GM19238 (cell line): ENCODE measurements around the gene SMIM28.

Experiments used
- DNase-seq: peaks from one replicate; pipeline ENCODE4 v3.0.0; 2011; ENCODE audit warnings: low spot score; ENCODE audit not compliant: insufficient read length

SMIM28 gene

DNA sequence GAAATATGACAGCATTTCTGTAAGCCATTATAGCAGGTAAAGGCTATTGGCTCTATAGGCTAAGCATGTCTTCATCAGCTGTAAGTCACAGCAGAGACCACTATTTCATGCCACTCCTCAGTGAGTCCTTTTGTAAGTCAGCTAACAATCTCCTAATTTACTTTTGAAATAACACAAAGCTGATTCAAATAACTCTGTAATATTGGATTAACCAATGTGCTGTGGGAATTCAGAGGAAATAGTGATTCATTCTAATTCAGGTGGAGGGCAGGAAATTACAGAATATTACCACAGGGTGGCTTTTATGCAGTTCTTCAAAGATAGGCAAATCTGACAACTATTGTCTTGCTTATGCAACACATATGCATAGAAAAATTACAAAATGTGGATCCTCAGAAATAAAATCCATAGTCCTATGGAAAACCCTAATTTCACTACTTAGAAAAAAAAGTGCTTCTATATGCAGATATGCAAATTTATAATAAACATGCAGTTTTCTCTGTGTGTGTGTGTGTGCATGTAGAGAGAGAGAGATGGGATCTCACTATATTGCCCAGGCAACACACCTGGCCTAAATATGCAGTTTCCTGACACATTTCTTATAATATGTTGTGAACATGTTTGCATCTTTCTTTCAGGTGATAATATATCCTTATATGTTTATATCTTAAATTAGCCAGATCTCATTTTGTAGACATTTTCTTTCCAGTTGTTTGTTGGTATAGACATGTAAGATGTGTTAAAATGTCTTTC, 4.8 kb upstream of the SMIM28 start:
- DNase-seq: no peak

DNA sequence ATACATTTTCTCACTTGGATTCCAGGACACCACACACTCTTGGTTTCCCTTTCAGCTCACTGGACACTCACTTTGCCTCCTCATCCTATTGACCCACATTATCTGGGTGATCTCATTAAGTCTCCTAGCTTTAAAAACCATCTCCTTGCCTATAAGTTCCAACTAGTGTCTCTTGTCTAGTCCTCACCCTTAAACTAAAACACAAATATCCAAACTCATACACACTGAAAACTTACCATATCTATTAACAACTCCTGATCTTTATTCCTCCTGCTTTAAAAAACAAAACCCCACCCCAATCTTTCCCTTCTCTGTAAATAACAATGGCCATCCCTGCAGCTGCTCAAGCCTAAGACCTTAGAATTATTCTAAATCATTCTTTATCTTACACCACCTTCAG, 3.5 kb upstream of the SMIM28 start:
- no peak for DNase-seq

- no peak for DNase-seq
These were observed 2.9 kb upstream of the SMIM28 start for GRCh38 chr6:138374815-138375214.

DNA sequence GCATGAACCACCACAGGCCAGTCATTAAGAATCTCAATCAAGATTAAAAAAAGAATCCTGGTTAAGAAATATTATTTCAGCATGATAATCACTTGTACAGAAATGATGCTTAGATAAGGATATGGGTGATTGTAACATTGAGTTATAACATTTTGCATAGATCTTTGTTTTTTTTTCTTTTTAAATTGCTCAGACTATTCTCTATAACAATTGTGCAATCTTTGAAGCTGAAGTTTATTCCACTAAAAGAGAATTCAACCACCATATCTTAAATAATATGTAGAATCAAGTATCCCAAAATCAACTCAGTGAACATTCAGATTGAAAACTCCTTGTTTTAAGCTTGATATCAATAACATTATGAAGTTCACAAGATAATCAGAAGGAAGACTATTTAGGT, 663 bp upstream of the SMIM28 start:
- no peak for DNase-seq

GRCh38 chr6:138378463-138378862, 758 bp downstream of the SMIM28 start:
- DNase-seq: no peak

DNA sequence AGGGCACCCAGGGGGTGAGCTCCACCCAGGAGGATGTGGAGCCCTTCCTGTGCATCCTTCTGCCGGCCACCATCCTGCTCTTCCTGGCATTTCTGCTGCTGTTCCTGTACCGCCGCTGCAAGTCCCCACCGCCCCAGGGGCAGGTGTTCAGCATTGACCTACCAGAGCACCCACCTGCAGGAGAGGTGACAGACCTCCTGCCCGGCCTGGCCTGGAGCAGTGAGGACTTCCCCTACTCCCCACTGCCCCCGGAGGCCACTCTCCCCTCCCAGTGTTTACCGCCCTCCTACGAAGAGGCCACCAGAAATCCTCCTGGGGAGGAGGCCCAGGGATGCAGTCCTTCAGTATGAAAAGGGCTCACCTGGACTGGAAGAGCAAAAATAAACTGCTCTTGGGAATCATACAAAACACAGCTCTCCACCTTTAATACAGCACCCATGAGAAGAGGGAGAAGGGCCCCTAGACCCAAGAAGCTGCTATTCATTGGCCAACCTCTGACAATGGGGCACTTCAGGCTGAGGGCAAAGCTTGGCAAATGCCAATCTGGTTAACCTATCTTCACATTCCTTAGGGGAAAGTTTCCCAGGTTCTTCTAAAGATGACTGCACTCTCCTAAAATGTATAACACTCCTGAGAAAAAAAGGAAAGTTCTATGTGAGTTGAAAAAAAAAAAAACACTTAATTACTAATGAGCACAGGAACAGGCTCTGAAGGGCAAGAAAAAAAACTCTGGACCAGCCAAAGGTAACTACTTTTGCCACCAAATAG, 5.0 kb downstream of the SMIM28 start:
- DNase-seq: no peak

- DNase-seq: no peak
These were observed 6.1 kb downstream of the SMIM28 start for GRCh38 chr6:138383776-138384175.

GRCh38 chr6:138386897-138387296, 9.2 kb downstream of the SMIM28 start:
- DNase-seq: no peak

DNA sequence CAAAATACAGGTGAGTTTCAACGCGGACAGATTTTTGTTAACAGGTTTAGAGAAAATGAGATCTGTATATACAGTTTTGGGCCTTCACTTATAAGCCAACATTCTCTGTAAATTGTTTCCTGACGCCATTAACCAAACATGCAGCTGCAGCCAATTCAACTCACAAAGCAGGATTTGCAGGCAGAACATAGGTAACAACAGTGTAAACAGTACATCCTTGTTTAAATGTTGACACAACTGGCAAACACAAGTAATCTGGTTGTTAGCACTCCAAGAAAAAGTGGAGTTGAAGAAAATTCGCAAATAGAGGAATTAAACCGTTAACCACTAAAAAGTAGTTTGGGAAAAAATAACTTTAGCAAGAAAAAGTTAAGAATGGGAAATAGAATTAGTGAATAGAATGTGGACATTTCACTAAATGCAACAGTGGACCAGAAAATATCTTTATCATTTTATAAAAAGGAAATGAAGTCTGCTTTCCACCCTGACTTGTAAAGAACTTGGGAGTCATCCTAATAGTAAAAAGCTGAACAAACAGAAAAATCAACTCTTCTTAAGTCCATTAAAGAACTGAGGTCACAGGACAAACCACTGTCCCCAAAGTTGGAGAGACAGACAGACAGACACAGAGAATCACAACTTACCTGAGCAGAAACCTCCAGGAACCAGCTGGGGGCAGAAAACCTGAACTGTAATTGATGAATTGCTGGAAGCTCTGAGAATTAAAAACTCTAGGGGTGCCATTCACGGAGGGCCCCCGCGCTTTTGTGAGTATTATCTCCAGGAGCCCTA, 10.1 kb downstream of the SMIM28 start:
- DNase-seq: no peak

GRCh38 chr6:138389551-138389950, 11.8 kb downstream of the SMIM28 start:
- DNase-seq: no peak

DNA sequence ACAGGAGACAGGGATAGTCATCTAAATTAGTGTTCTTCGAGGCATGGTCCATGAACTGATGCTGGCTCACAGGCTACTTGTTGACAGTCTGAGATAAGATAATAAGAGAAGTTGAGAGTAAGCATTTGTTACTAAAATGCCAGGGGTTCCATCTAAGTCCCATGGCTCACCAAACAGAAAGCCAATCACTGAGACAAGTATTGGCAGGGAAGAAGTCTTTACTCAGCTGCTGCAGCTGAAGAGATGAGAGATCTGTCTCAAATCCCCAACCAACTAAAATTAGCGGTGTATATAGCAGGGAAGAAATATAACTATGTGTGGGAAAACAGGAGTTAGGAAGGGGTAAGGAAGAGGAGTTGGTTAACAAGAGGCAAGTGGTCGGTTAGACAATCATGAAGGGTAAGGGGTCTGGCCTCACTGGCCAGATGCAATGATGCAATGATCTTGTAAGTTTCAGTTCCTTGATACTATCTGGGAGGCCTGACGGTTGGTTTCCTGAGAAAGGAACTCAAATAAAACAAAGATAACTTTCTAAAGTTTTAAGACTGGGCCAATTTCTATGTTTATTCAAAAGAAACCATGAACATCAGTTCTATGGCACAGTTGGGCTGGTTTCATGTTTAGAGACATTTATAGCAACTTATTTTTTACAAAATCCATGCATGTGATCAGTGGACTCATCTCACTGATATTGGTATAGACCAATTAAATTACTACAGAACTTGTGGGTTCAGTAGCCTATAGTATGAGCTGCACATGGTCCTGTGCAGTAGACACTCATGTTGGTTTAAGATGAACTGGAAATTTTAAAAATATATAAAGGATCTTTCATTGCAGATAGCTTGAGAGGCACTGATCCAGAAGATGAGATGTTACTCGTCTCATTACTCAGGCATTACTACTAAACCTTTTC, 16.4 kb downstream of the SMIM28 start:
- DNase-seq: no peak

DNA sequence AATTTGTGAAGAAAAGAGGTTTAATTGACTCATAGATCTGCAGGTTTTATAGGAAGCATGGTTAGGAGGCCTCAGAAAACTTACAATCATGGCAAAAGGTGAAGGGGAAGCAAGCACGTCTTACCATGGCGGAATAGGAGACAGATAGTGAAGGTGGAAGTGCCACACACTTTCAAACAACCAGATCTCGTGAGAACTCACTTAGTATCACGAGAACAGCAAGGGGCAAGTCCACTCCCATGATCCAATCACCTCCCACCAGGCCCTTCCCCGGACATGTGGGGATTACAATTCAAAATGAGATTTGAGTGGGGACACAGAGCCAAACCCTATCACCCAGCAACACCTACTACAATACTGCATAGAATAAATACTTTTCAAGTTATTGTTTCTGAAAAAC, 19.0 kb downstream of the SMIM28 start:
- no peak for DNase-seq

GRCh38 chr6:138397128-138398122, 19.7 kb downstream of the SMIM28 start:
- no peak for DNase-seq

GRCh38 chr6:138400326-138400725, 22.6 kb downstream of the SMIM28 start:
- DNase-seq: no peak

- DNase-seq: no peak
These were observed 24.5 kb downstream of the SMIM28 start for GRCh38 chr6:138401960-138402837.

DNA sequence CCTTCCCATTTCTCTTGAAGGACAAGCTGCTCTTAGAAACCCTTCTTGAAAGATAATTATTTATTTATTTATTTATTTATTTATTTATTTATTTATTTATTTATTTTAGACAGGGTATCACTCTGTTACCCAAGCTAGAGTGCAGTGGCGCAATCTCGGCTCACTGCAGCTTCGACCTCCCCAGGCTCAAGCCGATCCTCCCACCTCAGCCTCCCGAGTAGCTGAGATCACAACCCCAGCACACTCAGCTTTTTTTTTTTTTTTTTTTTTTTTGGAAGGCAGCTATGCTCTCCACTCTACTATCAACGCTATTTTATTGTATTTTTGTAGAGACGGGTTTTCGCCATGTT, 25.1 kb downstream of the SMIM28 start:
- DNase-seq: no peak

DNA sequence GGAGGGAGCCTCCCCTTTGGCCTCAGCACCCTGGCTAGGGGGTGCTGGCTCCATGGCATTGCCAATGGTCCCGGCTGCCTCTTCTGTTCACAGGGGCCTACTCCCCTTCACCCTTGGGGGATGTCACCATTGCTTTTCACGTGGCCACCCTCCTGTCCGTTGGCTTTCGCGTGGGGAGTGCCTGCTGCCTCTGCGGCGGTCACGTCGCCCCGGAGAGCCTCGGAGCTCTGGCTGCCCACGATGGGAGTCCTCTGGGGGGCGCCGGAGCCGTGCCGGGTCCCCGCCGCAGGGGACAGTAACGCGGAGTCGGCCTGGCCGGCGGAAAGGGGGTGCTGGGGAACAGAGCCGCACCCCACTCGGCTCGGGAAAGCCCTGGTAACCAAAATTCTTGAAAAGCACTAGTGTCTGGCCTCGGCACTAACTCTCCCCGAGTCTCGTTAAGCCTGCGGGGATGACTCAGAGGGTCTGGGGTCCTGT, 25.7 kb downstream of the SMIM28 start:
- no peak for DNase-seq

GRCh38 chr6:138403801-138404665, 26.3 kb downstream of the SMIM28 start, which contains the start of gene HEBP2:
Gene HEBP2, plus strand, starts transcription at chr6:138404223. Its CDS starts 273 bp downstream, at chr6:138404496.
- DNase-seq: peak; percentile 76
